ENCODE data around the gene FGF11.

Gene FGF11

DNA sequence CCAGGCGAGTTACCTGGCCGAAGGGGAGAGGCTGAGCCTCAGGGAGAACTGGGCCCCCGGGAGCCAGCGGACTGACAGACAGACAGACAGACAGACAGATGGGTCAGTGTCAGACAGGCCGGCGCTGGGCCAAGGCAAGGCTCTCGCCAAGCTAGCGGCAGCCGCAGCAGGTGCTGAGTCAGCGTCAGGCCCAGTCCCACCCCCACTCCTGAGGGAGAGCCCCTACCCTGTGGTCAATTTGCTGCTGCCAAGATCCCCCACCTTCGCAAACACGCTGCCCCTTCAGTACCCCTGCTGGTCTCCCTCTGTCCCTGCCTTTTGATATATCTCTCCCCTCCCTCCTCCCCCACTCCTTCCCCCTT is 1.5 kb downstream of the FGF11 start (continued):
- TF ChIP-seq PRDM10 (tag by site-specific recombination; IDR thresholded peaks at IDR 0.05) (no peak), ZNF184 (tag by site-specific recombination; IDR thresholded peaks at IDR 0.05) (no peak), ZNF626 (tag by site-specific recombination; IDR thresholded peaks at IDR 0.05) (no peak), ZNF10 (tag by site-specific recombination; IDR thresholded peaks at IDR 0.05) (no peak), SALL2 (tag by site-specific recombination; IDR thresholded peaks at IDR 0.05; ENCODE audit: borderline replicate concordance) (no peak), ZNF785 (tag by site-specific recombination; IDR thresholded peaks at IDR 0.05) (no peak), PRDM1 (tag by site-specific recombination; IDR thresholded peaks at IDR 0.05) (no peak), ZNF571 (tag by site-specific recombination; IDR thresholded peaks at IDR 0.05) (no peak), ZNF23 (tag by site-specific recombination; IDR thresholded peaks at IDR 0.05; ENCODE audit: borderline replicate concordance) (no peak), ZFP41 (tag by site-specific recombination; IDR thresholded peaks at IDR 0.05; ENCODE audit: borderline replicate concordance) (no peak), ZNF350 (tag by site-specific recombination; IDR thresholded peaks at IDR 0.05) (no peak), OSR2 (tag by site-specific recombination; IDR thresholded peaks at IDR 0.05) (no peak), HOXA7 (CRISPR knock-in tag; IDR thresholded peaks at IDR 0.05; ENCODE audit: borderline replicate concordance) (no peak), ZSCAN23 (tag by site-specific recombination; IDR thresholded peaks at IDR 0.05) (no peak), ZNF629 (tag by site-specific recombination; IDR thresholded peaks at IDR 0.05) (no peak), TCF7L2 (IDR thresholded peaks at IDR 0.05; ENCODE audit: borderline replicate concordance, low read depth, low read length) (no peak), ZNF121 (tag by site-specific recombination; IDR thresholded peaks at IDR 0.05) (no peak), ZNF221 (tag by site-specific recombination; IDR thresholded peaks at IDR 0.05; ENCODE audit: borderline replicate concordance) (no peak), ZFHX2 (tag by site-specific recombination; conservative IDR thresholded peaks at IDR 0.05) (no peak; the same call in none of the 2 replicates), ZNF530 (tag by site-specific recombination; IDR thresholded peaks at IDR 0.05; ENCODE audit: low read depth) (no peak), ZNF426 (tag by site-specific recombination; IDR thresholded peaks at IDR 0.05) (no peak)
- TF ChIP-seq, protein P1, sequence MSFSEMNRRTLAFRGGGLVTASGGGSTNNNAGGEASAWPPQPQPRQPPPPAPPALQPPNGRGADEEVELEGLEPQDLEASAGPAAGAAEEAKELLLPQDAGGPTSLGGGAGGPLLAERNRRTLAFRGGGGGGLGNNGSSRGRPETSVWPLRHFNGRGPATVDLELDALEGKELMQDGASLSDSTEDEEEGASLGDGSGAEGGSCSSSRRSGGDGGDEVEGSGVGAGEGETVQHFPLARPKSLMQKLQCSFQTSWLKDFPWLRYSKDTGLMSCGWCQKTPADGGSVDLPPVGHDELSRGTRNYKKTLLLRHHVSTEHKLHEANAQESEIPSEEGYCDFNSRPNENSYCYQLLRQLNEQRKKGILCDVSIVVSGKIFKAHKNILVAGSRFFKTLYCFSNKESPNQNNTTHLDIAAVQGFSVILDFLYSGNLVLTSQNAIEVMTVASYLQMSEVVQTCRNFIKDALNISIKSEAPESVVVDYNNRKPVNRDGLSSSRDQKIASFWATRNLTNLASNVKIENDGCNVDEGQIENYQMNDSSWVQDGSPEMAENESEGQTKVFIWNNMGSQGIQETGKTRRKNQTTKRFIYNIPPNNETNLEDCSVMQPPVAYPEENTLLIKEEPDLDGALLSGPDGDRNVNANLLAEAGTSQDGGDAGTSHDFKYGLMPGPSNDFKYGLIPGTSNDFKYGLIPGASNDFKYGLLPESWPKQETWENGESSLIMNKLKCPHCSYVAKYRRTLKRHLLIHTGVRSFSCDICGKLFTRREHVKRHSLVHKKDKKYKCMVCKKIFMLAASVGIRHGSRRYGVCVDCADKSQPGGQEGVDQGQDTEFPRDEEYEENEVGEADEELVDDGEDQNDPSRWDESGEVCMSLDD (tag by site-specific recombination; IDR thresholded peaks at IDR 0.05): peak; percentile 51; the same call in 1 of the 2 replicates
- TF ChIP-seq, protein P2, sequence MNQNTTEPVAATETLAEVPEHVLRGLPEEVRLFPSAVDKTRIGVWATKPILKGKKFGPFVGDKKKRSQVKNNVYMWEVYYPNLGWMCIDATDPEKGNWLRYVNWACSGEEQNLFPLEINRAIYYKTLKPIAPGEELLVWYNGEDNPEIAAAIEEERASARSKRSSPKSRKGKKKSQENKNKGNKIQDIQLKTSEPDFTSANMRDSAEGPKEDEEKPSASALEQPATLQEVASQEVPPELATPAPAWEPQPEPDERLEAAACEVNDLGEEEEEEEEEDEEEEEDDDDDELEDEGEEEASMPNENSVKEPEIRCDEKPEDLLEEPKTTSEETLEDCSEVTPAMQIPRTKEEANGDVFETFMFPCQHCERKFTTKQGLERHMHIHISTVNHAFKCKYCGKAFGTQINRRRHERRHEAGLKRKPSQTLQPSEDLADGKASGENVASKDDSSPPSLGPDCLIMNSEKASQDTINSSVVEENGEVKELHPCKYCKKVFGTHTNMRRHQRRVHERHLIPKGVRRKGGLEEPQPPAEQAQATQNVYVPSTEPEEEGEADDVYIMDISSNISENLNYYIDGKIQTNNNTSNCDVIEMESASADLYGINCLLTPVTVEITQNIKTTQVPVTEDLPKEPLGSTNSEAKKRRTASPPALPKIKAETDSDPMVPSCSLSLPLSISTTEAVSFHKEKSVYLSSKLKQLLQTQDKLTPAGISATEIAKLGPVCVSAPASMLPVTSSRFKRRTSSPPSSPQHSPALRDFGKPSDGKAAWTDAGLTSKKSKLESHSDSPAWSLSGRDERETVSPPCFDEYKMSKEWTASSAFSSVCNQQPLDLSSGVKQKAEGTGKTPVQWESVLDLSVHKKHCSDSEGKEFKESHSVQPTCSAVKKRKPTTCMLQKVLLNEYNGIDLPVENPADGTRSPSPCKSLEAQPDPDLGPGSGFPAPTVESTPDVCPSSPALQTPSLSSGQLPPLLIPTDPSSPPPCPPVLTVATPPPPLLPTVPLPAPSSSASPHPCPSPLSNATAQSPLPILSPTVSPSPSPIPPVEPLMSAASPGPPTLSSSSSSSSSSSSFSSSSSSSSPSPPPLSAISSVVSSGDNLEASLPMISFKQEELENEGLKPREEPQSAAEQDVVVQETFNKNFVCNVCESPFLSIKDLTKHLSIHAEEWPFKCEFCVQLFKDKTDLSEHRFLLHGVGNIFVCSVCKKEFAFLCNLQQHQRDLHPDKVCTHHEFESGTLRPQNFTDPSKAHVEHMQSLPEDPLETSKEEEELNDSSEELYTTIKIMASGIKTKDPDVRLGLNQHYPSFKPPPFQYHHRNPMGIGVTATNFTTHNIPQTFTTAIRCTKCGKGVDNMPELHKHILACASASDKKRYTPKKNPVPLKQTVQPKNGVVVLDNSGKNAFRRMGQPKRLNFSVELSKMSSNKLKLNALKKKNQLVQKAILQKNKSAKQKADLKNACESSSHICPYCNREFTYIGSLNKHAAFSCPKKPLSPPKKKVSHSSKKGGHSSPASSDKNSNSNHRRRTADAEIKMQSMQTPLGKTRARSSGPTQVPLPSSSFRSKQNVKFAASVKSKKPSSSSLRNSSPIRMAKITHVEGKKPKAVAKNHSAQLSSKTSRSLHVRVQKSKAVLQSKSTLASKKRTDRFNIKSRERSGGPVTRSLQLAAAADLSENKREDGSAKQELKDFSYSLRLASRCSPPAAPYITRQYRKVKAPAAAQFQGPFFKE (tag by site-specific recombination; IDR thresholded peaks at IDR 0.05; ENCODE audit: borderline replicate concordance): 0 out of 2 replicates have a peak, but pooled peaks have one; percentile 8
- TF ChIP-seq, protein P3, sequence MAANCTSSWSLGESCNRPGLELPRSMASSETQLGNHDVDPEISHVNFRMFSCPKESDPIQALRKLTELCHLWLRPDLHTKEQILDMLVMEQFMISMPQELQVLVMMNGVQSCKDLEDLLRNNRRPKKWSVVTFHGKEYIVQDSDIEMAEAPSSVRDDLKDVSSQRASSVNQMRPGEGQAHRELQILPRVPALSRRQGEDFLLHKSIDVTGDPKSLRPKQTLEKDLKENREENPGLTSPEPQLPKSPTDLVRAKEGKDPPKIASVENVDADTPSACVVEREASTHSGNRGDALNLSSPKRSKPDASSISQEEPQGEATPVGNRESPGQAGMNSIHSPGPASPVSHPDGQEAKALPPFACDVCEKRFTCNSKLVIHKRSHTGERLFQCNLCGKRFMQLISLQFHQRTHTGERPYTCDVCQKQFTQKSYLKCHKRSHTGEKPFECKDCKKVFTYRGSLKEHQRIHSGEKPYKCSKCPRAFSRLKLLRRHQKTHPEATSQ (tag by site-specific recombination; IDR thresholded peaks at IDR 0.05): no peak
- TF ChIP-seq, protein P4, sequence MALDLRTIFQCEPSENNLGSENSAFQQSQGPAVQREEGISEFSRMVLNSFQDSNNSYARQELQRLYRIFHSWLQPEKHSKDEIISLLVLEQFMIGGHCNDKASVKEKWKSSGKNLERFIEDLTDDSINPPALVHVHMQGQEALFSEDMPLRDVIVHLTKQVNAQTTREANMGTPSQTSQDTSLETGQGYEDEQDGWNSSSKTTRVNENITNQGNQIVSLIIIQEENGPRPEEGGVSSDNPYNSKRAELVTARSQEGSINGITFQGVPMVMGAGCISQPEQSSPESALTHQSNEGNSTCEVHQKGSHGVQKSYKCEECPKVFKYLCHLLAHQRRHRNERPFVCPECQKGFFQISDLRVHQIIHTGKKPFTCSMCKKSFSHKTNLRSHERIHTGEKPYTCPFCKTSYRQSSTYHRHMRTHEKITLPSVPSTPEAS (tag by site-specific recombination; IDR thresholded peaks at IDR 0.05): no peak
